ENCODE measurements around the gene DUSP5.
A peak's percentile ranks its signal among the peaks of the same experiment; 100 is the strongest.
"Not testable (repeated sequence)": the region's sequence is repeated elsewhere in the genome, so short reads cannot be mapped to it uniquely, and the experiment has no call there.

The DUSP5 gene

GRCh38 chr10:110523736-110524135, 26.0 kb downstream of the DUSP5 start:
- DNase-seq = no peak

GRCh38 chr10:110524179-110524858, 26.6 kb downstream of the DUSP5 start:
- DNase-seq = no peak

- no peak for DNase-seq
Measured at GRCh38 chr10:110524859-110525232, 27.1 kb downstream of the DUSP5 start.

GRCh38 chr10:110525349-110526260, 27.9 kb downstream of the DUSP5 start:
- no peak for DNase-seq

- DNase-seq = no peak
Measured at GRCh38 chr10:110527731-110528171, 30.0 kb downstream of the DUSP5 start.

GRCh38 chr10:110528224-110528996, 30.7 kb downstream of the DUSP5 start:
- no peak for DNase-seq

- not testable (repeated sequence) for DNase-seq
Measured at GRCh38 chr10:110528997-110529524, 31.4 kb downstream of the DUSP5 start.

- DNase-seq = no peak
Measured at GRCh38 chr10:110529596-110530011, 31.9 kb downstream of the DUSP5 start.

- no peak for DNase-seq
Measured at GRCh38 chr10:110530131-110530831, 32.6 kb downstream of the DUSP5 start.

GRCh38 chr10:110531687-110532086, 34.0 kb downstream of the DUSP5 start:
- no peak for DNase-seq

- not testable (repeated sequence) for DNase-seq
Measured at GRCh38 chr10:110532628-110533027, 34.9 kb downstream of the DUSP5 start.

GRCh38 chr10:110533149-110533548, 35.4 kb downstream of the DUSP5 start:
- no peak for DNase-seq

GRCh38 chr10:110534571-110534970, 36.9 kb downstream of the DUSP5 start:
- DNase-seq = no peak

GRCh38 chr10:110535958-110536891, 38.5 kb downstream of the DUSP5 start:
- no peak for DNase-seq

GRCh38 chr10:110539091-110539490, 41.4 kb downstream of the DUSP5 start:
- DNase-seq = no peak

GRCh38 chr10:110540031-110540430, 42.3 kb downstream of the DUSP5 start:
- no peak for DNase-seq

GRCh38 chr10:110544958-110545537, 47.3 kb downstream of the DUSP5 start:
- no peak for DNase-seq

GRCh38 chr10:110546077-110546476, 48.4 kb downstream of the DUSP5 start:
- DNase-seq = no peak

- no peak for DNase-seq
Measured at GRCh38 chr10:110546499-110547110, 48.9 kb downstream of the DUSP5 start.

- peak; percentile 74 for DNase-seq
Measured at GRCh38 chr10:110547139-110547761, 49.5 kb downstream of the DUSP5 start.
